Activated CD8-positive, alpha-beta memory T cell treated with anti-CD3 and anti-CD28 coated beads for 4 hours (primary cell): ENCODE measurements around the gene TMEM161A.

ENCODE experiments used
- DNase-seq, 2 donors: peaks; one replicate each; pipeline ENCODE4 v3.0.0-alpha.2; 2020; ENCODE audit warnings: low read depth in 2 of 2

Gene TMEM161A

DNA sequence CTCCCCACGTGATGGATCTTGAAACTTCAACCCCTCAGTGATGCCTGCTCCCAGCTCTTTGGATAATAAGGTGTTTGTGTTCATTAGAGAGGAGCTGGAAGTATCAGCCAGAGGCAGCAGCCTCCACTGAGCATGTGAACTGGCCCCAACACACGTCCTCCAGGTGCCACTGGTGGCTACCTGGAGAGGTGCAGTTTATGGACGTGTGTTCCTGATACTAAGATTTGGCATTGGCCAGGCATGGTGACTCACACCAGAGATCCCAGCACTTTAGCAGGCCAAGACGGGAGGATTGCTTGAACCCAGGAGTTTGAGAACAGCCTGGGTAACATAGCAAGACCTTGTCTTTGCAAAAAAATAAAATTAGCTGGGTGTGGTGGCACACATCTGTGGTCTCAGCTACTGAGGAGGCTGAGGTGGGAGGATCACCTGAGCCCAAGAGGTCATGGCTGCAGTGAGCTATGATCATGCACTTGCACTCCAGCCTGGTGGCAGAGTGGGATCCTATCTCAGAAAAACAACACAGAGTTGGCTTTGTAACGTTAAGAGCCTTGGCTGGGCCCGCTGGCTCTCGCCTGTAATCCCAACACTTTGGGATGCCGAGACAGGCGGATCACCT is 40.1 kb downstream of the TMEM161A start:
- no peak for DNase-seq

DNA sequence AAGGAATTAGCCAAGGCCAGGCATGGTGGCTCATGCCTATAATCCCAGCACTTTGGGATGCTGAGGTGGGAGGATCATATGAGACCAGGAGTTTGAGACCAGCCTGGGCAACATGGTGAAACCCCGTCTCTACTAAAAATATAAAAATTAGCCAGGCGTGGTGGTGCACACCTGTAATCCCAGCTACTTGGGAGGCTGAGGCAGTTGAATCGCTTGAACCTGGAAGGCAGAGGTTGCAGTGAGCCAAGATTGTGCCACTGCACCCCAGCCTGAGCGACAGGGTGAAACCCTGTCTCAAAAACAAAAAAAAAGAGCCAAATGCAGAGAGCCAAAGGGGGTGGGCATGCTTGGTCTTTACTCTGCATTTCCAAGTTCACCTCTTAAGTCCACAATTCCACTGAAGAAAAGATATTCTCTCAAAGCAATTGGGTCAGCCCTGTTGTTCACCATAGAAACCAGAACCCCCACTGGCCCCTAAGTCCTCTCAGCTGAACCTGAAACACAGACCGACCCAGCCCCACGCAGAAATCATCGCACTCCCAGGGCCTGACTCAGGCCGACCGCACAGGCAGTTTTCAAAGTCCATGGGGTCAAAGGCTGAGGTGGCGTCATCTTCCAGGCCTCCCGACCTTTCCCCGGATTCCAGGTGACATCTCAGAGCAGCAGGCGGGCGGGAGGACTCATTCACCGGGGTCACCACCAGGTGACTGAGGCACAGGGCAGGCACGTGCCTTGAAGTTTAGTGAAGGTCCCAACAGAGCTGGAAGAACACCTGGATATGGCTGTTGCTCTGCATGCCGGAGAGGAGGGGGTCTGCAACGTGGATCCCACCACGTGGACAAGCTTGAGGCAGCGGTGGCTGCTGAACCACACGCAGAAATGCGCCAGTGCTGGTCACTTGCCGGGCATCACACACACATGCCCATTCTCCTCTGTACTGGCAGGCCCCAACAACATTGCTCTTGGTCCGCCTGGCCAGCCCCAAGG is 41.3 kb downstream of the TMEM161A start:
- DNase-seq = no peak

DNA sequence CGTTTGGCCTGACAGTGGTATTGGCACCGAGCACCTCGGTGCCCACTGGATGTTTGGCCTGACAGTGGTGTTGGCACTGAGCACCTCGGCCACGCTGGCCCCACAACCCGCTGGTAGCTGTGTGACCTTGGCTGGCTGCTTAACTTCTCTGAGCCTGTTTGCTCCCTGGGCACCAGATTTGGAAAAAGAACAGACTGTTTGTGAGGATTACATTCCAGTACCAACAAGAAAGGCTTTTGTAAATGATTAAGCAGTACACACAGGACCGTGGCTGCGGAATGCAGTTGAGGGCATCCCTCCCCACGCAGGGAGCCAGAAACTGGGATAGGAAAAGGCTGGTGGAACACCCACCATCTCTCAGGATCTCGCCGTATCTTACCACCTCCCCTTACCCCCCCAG is 42.6 kb downstream of the TMEM161A start:
- no peak for DNase-seq

DNA sequence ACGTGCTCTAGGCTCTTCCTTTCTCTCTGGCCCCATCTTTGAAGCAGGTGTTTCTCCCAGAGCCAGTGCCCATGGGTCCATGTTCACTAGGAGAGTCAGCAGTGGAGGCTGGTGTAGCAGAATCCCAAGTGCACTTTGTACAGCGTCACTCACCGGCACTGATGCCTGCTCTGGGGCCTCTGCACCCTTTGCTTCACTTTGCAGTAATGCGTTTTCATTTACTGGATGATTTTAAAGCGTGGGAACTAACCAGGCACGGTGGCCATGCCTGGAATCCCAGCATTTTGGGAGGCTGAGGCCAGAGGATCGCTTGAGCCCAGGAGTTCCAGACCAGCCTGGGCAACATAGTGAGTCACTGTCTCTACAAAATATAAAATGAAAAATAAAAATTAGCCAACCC is 43.8 kb downstream of the TMEM161A start:
- no peak for DNase-seq

DNA sequence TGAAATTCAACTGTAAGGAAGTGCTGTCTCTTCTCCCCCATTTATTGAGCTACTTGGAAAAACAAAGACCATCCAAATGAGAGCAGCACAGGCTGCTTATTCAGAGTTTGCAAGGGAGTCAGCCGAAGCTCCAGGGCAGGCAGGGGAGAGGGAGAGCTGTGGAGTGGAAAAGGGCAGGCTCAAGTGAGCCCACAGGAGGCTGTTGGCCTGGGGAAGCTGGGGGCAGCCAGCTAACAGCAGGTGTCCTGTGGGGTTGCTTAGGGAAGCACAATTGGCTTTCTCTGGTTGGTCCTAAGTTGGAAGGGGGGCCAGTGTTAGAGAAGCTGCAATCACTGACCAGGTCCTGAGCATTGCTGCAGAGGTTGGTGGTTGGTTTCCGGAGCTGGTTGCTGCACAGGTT is 50.6 kb downstream of the TMEM161A start:
- no peak for DNase-seq

DNA sequence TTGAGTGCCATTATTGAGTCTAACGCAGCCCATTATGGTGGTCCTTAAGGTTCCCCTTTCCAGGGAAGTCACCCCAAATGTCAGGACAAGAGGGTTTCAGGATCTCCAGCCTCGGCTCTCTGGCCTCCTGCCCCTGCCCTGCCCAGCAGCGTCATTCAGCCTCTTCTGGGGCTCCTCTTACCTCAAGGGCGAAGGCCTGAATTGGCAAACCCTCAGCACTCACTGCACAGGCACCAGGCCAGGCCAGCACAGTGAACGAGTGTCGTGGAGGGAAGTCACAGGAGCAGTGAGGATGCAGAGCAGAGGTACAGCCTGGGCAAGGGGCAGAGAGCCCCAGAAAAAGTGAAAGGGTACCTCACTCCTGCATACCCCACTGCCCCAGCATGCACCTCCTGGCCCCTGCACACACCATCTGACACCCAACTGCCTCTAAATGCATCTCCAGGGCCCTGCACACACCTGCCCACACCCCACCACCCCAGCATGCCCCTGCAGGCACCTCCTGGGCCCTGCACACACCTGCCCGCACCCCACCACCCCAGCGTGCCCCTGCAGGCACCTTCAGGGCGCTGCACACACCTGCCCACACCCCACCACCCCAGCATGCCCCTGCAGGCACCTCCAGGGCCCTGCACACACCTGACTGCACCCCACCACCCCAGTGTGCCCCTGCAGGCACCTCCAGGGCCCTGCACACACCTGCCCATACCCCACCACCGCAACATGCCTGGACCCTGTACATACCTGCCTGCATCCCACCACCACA is 54.7 kb downstream of the TMEM161A start:
- no peak for DNase-seq

DNA sequence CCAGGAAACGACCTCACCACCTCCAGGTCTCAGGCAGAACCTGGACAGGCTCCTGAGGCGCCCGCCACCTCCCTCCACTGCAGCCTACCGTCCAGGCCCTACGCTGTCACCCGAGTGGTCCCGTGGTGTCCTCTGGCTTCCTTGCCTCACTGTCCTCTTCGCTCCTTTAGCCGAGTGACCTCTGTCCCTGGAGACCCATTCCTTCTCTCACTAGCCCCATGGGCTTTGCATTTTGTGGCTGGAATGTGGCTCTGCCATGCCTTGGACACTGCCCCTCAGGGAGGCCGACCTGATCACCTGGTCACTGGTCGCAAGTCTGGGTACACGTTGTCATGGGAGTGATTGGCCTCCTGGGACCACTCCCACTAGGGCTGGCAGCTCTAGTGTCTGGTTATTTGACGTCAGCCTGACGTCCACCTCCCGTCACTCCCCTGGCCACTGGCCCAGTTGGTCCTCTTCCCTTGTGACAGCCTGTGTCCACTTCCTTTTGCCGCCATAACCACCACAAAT is 56.6 kb downstream of the TMEM161A start:
- DNase-seq = no peak

DNA sequence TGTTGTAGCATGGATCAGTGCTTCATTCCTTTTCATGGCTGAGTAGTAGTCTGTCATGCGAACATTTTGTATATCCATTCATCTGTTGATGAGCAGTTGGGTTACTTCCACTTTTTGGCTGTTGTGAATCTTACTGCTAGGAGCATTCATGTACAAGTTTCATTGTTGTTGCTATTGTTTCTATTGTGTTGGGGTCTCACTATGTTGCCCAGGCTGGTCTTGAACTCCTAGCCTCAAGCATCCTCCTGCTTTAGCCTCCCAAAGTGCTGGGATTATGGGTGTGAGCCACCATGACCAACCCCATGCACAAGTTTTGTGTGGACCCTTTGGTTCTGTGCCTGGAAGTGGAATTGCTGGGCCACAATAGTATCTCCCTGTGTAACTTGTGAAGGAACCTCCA is 58.7 kb downstream of the TMEM161A start:
- DNase-seq = no peak

DNA sequence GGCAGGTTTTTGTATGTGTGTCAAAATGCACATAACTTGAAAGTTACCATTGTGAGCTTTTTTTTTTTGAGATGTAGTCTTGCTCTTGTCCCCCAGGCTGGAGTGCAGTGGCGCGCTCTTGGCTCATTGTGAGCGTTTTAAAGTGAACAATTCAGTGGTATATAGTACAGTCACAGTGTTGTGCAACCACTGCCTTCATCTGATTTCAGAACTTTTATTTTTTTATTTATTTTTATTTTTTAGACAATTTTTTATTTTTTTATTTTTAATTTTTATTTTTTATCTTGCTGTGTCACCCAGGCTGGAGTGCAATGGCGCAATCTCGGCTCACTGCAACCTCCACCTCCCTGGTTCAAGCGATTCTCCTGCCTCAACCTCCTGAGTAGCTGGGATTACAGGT is 59.5 kb downstream of the TMEM161A start:
- no peak for DNase-seq

DNA sequence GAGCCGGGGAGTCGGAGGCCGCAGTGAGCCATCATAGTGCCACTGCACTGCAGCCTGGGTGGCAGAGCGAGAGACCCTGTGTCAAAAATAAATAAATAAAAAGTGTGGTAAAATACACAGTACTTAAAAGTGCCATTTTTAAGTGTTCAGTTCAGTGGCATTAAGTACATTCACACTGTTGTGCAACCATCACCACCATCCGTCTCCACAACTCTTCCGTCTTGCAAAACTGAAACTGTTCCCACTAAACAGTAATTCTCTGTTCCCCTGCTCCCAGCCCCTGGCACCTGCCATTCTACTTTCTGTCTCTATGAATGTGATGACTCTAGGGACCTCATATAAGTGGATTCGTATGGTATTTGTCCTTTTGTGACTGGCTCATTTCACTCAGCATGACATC is 61.2 kb downstream of the TMEM161A start:
- no peak for DNase-seq

DNA sequence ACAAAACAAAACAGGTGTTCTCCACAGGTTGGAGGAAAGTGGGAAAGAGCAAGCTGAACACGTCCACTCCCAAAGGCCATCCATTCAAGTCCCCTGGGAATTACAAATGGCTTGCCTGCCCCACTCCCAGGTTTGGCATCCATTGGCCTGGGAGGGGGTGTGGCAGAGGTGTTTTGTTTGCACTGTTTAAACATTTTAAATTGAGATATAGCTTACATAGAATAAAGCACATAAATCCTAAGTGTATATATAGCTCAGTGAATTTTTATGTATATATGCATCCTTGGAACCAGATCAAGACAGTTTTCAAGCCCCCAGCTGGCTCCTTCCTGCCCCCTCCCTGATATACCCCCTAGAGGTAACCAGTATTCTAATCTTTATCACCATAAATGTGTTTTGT is 61.8 kb downstream of the TMEM161A start:
- DNase-seq = no peak

DNA sequence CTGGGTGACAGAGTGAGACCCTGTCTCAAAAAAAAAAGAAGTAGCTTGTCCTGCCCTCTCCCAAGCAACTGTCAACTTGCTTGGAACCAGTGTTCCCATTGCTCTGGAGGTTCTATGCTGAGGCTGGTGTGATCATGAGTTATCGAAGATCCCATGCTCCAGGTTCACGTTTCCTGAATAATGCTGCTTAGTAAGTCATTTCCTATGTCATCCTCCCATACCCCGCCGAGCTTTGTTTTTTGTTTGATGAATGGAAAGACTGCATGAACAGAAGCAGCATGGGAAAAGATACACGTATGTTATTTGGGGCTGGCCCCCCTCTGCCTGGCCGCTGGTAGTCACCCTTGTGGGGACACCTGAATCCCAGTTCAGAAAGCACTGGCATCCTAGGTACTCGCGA is 63.2 kb downstream of the TMEM161A start:
- no peak for DNase-seq

DNA sequence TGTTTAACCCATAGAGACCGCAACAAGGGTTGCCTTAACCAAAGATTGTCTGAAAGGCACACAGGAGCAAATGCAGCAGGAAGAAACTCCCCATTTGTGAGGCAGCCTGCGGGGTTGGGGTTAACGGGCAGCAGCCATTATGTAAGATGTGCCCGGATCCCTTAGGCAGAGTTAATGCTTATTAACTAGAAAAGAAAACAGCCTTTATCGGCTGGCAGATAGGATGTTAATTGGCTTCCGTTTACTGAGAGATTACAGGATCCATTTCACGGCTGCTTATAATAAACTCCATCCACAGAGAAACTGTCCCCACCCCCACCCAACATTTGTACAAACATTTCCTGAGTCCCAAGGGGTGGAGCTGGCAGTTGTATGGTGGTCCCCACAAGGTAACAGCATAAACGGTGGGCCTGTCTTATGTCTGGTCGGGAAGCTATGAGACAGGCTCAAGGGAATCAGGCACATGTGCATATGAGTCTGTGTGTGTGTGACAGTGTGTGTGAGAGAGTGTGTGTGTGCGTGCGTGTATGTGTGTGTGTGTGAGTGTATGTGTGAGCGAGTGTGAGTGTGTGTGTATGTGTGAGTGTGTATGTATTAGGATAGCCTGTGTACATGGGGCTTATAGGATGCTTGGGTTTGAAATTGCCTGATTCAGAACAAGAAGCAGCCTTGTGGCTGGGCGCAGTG is 63.9 kb downstream of the TMEM161A start:
- no peak for DNase-seq

DNA sequence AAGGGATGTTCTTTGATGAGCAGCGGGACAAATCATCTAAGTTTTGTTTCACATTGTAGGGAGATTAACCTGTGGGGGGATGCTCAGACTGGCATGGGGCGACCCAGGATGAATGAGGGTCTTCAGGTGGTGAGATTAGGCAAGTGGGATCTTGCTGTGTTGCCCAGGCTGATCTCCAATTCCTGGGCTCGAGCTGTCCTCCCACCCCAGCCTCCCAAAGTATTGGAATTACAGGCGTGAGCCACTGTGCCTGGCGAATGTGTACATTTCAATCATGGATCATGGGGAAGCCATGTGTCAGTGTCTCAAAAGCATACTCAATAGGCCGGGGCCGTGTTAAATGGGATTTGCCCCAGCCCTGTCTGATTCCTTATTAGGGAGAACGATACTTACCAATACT is 66.4 kb downstream of the TMEM161A start:
- no peak for DNase-seq
